Body of pancreas (tissue), 4 donors: ENCODE data around the gene POM121. TPM values are rescaled to one million over a fixed set of nuclear protein-coding genes. Genes with fewer than 3 reads are reported as not detected.
"Not testable (repeated sequence)": the region's sequence is repeated elsewhere in the genome, so short reads cannot be mapped to it uniquely, and the experiment has no call there.

ENCODE experiments used
- ATAC-seq: fragments of 150-250 bp; one replicate; pipeline ENCODE4 v1.9.1; 2016
- DNase-seq, 4 donors: peaks; one replicate each; pipeline ENCODE4 v3.0.0-alpha.2; 2019
- H3K27ac ChIP-seq, 4 donors: fragments of 200-600 bp; sonication (generic); 1 replicate in 3 of 4; 2 replicates in 1 of 4; pipeline versions ENCODE4 v1.5.1 to v1.6.1; 2016 to 2019; ENCODE audit warnings: mild to moderate bottlenecking in 1 of 4, mixed read lengths in 1 of 4, moderate library complexity in 1 of 4
- H3K27me3 ChIP-seq, 2 donors: fragments of 200-600 bp; sonication (generic); one replicate each; pipeline ENCODE4 v1.6.0; 2016; ENCODE audit warnings: mild to moderate bottlenecking in 1 of 2
- H3K36me3 ChIP-seq, 2 donors: fragments of 200-600 bp; sonication (generic); replicated peaks in 1 of 2; 2 replicates each; pipeline ENCODE4 v1.5.1; 2016; ENCODE audit warnings: low read depth in 2 of 2; ENCODE audit not compliant: insufficient read depth in 1 of 2
- H3K4me1 ChIP-seq: fragments of 200-600 bp; sonication (generic); one replicate; pipeline ENCODE4 v1.6.0; 2016
- H3K4me3 ChIP-seq, 2 donors: fragments of 200-600 bp; sonication (generic); 1 replicate in 1 of 2; 2 replicates in 1 of 2; pipeline ENCODE4 v1.5.1; 2016 to 2019
- H3K9me3 ChIP-seq, 3 donors: fragments of 200-600 bp; sonication (generic); 1 replicate in 2 of 3; 2 replicates in 1 of 3; pipeline ENCODE4 v1.5.1; 2016
- CTCF ChIP-seq, 7 experiments: fragments of 450-650 bp in 4 of 7; fragments of 200-600 bp in 3 of 7; sonication (generic) in 3 of 7; IDR thresholded peaks; one replicate each; pipeline ENCODE4 v1.5.1; 2016 to 2019; ENCODE audit warnings: antibody characterized with exemption in 7 of 7
- POLR2A ChIP-seq, 3 donors: fragments of 450-650 bp; IDR thresholded peaks; one replicate each; pipeline ENCODE4 v1.6.1; 2016; ENCODE audit warnings: antibody characterized with exemption in 3 of 3, mild to moderate bottlenecking in 2 of 3
- WGBS, 2 donors: methylation state at CpG; one replicate each; pipeline ENCODE4 v1.1.5; 2017; 5-methylcytosine and 5-hydroxymethylcytosine counted together
- intact Hi-C: fragments of 100-400 bp; cut with DNase I; formaldehyde crosslinking; loops from one replicate; pipeline ENCODE4 v1.15.1; 2023
- total RNA-seq, 2 donors: library from RNA; depleted of rRNA; stranded (reverse); fragments of >200 nt; gene quantifications; one replicate each; pipeline ENCODE4 v1.1.0, GENCODE V29; 2016

POM121 gene
- total RNA-seq: 10 to 100 TPM; 14.0 to 22.1 TPM

GRCh38 chr7:72924733-72925545, at the start of gene POM121:
Gene POM121, plus strand, starts transcription at chr7:72925095. Its CDS starts 27 bp downstream, at chr7:72925122.
- DNase-seq: peak; percentile 82 to 86 (median 85)
- peak within 1 kb of the TSS; percentile 83 to 96 (median 92) for H3K27ac ChIP-seq
- no peaks in the 10 kb centered on the region for H3K9me3 ChIP-seq
- peak within 1 kb of the TSS; percentile 29 to 74 for H3K4me3 ChIP-seq
- TF ChIP-seq CTCF (IDR thresholded peaks at IDR 0.05) (peak in 1 of 7 experiments; percentile 13), POLR2A (IDR thresholded peaks at IDR 0.05) (peak; percentile 73 to 83 (median 82))
- intact Hi-C loops: no loop called here
- WGBS, 2 donors: 0% methylated on average over 5 to 78 of the region's 91 CpGs
- ATAC-seq: peak; percentile 95
- no peaks in the 10 kb centered on the region for H3K27me3 ChIP-seq
- peaks cover 34% of the 10 kb centered on the region for H3K4me1 ChIP-seq
- peaks cover 7 to 8% of the 10 kb centered on the region in 2 donors for H3K36me3 ChIP-seq

- H3K4me3 ChIP-seq: peak overlapping the region; percentile 40 to 65
- H3K9me3 ChIP-seq, intact Hi-C loops, H3K27me3 ChIP-seq, H3K4me1 ChIP-seq, H3K36me3 ChIP-seq: not testable (repeated sequence)
- peak; percentile 100 for ATAC-seq
- H3K27ac ChIP-seq: peak overlapping the region; percentile 74 to 93 (median 83)
- 0% methylated on average over 1 to 39 of the region's 59 CpGs for WGBS, 2 donors
- TF ChIP-seq POLR2A (IDR thresholded peaks at IDR 0.05) (peak; percentile 35 to 72 (median 63)), CTCF (IDR thresholded peaks at IDR 0.05) (peak in 4 of 7 experiments; percentile 26 to 31 (median 30))
- peak; percentile 85 to 93 (median 89) for DNase-seq
Measured at GRCh38 chr7:72879079-72879736, 45.7 kb upstream of the POM121 start.

GRCh38 chr7:72879737-72880215, 45.1 kb upstream of the POM121 start:
- Histone ChIP-seq H3K4me3 (peak overlapping the region; percentile 40 to 65), H3K27ac (peak overlapping the region; percentile 74 to 93 (median 83))
- 0 to 1% methylated on average over 14 to 19 of the region's 35 CpGs for WGBS, 2 donors
- TF ChIP-seq POLR2A (IDR thresholded peaks at IDR 0.05): peak in 2 of 3 donors; percentile 6 to 20
- H3K9me3 ChIP-seq, H3K4me1 ChIP-seq, intact Hi-C loops, H3K27me3 ChIP-seq, H3K36me3 ChIP-seq: not testable (repeated sequence)
- DNase-seq (peak; percentile 44 to 68 (median 50)), ATAC-seq (peak; percentile 9)

DNA sequence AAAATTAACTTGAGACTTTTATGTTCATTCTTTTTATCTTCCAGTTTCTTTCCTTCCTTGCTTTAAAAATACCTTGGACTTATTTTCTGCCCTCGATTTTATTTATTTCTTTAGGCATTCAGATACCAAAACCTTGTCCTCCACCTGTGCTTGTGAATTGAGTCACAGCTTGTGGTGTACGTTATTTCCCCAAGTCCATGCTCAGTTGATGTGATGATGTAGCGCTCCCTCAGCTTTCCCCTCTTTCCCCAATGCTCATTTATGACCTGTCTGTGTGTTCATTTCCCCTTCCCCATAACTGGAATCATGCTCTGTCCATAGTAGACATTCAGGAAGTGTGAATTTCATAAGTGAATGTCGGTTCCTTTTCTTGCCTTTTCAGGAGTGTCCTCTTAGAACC, 33.1 kb upstream of the POM121 start:
- H3K27ac ChIP-seq, intact Hi-C loops, ATAC-seq, DNase-seq, H3K27me3 ChIP-seq, H3K9me3 ChIP-seq, H3K4me1 ChIP-seq, H3K4me3 ChIP-seq: not testable (repeated sequence)
- WGBS, 2 donors: 80 to 93% methylated on average over 3 to 4 of the region's 4 CpGs
- peaks cover 0 to 16% of the 10 kb centered on the region in 2 donors for H3K36me3 ChIP-seq

- not testable (repeated sequence) for ATAC-seq
Measured at GRCh38 chr7:72904740-72905139, 20.2 kb upstream of the POM121 start.

GRCh38 chr7:72908422-72908821, 16.5 kb upstream of the POM121 start:
- H3K27me3 ChIP-seq, intact Hi-C loops, H3K36me3 ChIP-seq, H3K4me3 ChIP-seq, H3K4me1 ChIP-seq, DNase-seq, H3K27ac ChIP-seq, H3K9me3 ChIP-seq, ATAC-seq: not testable (repeated sequence)
- WGBS, 2 donors: 91 to 93% methylated on average over 10 of the region's 10 CpGs

More at GRCh38 chr7:72904740-72905139, 20.2 kb upstream of the POM121 start:
- DNase-seq, H3K27ac ChIP-seq, H3K4me3 ChIP-seq, H3K36me3 ChIP-seq, H3K27me3 ChIP-seq, H3K9me3 ChIP-seq, intact Hi-C loops, H3K4me1 ChIP-seq: not testable (repeated sequence)
- 97% methylated on average over 6 of the region's 6 CpGs for WGBS, 2 donors

DNA sequence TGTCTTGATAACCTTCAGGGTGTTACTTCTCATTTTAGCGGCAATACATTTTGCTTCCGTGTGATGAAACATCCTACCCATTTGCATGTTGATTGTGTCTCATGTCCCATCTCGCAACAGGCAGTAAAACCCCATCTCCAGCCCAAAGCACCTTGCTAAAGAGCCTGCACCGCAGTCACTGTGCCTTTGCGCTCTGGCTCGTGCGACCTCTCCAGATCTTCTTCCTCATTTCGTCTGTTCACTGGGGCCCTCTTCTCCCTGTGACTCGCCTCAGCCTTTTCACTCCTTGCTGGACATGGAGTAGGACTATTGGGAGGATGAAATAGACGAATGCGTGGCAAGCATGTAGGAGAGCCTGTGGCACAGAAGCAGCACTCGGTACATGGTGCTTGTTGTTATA, 13.5 kb upstream of the POM121 start:
- not testable (repeated sequence) for H3K4me3 ChIP-seq, ATAC-seq
- WGBS, 2 donors: 81 to 82% methylated on average over 8 to 11 of the region's 12 CpGs

DNA sequence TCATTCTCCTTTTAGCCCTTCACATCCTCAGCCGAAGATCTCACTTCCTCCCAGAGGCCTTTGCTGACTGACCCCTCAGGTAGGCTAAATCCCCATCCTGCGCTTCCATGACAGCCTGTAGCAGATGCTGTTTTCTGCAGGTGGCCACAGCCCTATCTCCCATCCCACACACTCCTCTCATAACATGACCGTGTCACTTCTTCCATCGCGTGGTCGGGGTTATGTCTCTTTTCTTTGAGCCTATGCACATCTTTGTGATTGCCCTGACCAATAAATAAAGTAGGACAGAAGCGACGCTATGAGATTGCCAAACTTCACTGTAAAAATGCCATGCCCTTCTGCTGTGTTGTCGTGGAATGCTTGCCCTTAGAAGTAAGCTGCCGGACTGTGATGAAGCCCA, 11.1 kb upstream of the POM121 start:
- ATAC-seq, H3K4me3 ChIP-seq, H3K9me3 ChIP-seq, DNase-seq, intact Hi-C loops, H3K27ac ChIP-seq, H3K27me3 ChIP-seq, H3K36me3 ChIP-seq: not testable (repeated sequence)
- H3K4me1 ChIP-seq: peaks cover 19% of the 10 kb centered on the region
- 86 to 89% methylated on average over 10 of the region's 10 CpGs for WGBS, 2 donors

More for the DNA sequence above, 13.5 kb upstream of the POM121 start:
- H3K27ac ChIP-seq, DNase-seq, intact Hi-C loops, H3K27me3 ChIP-seq, H3K36me3 ChIP-seq, H3K9me3 ChIP-seq: not testable (repeated sequence)
- H3K4me1 ChIP-seq: peaks cover 16% of the 10 kb centered on the region
